GM12865 (cell line): ENCODE results near the gene RHBG.

Source experiments
- DNase-seq: peaks from one replicate; pipeline ENCODE4 v3.0.0; 2010; ENCODE audit warnings: low read depth
- H3K4me3 ChIP-seq: 2 replicates; pipeline ENCODE4 v1.5.1; 2011; ENCODE audit warnings: mild to moderate bottlenecking, low read depth, low read length, control low read depth
- CTCF ChIP-seq: IDR thresholded peaks from 2 replicates; pipeline ENCODE4 v1.5.1; 2011; ENCODE audit warnings: low read length, control low read depth, low read depth, inconsistent platforms; ENCODE audit not compliant: insufficient read depth; ENCODE audit errors: missing control alignments

RHBG gene

GRCh38 chr1:156429313-156430060 lies 60.5 kb downstream of the RHBG start:
- H3K4me3 ChIP-seq = no peak overlapping the region
- no peak for DNase-seq
- no peak for TF ChIP-seq CTCF

GRCh38 chr1:156430303-156430702 lies 61.3 kb downstream of the RHBG start:
- DNase-seq = no peak
- H3K4me3 ChIP-seq = no peak overlapping the region
- TF ChIP-seq CTCF = no peak

- DNase-seq = no peak
- no peak for TF ChIP-seq CTCF
- no peak overlapping the region for H3K4me3 ChIP-seq
These were observed 61.9 kb downstream of the RHBG start for GRCh38 chr1:156430866-156431265.

GRCh38 chr1:156431366-156431765 lies 62.4 kb downstream of the RHBG start:
- no peak overlapping the region for H3K4me3 ChIP-seq
- TF ChIP-seq CTCF = no peak
- no peak for DNase-seq

GRCh38 chr1:156431769-156432668 lies 63.0 kb downstream of the RHBG start:
- TF ChIP-seq CTCF = no peak
- H3K4me3 ChIP-seq = no peak overlapping the region
- DNase-seq = no peak

GRCh38 chr1:156432669-156433018 lies 63.6 kb downstream of the RHBG start:
- H3K4me3 ChIP-seq = no peak overlapping the region
- no peak for DNase-seq
- no peak for TF ChIP-seq CTCF

- no peak overlapping the region for H3K4me3 ChIP-seq
- no peak for TF ChIP-seq CTCF
- DNase-seq = no peak
These were observed 64.0 kb downstream of the RHBG start for GRCh38 chr1:156433032-156433431.
